HepG2 (cell line): ENCODE results near the gene PEX11A. TPM values are rescaled to one million over a fixed set of nuclear protein-coding genes. Genes with fewer than 3 reads are reported as not detected.

Experiments
- ATAC-seq: fragments of 200-7000 bp; cut with Tn5 transposase; 3 replicates; pipeline ENCODE4 v1.9.1; 2020; ENCODE audit warnings: mild to moderate bottlenecking, moderate library complexity
- BruUV-seq: library from RNA; stranded (reverse); fragments of 400-500 nt; replicated peaks from 2 replicates; lab custom pipeline; 2021; lab: Mats Ljungman, UMichigan
- CTCF ChIA-PET: fragments of 300-600 bp; formaldehyde crosslinking; extraction: SDS; loops from one replicate; lab custom pipeline; 2021; ENCODE audit warnings: low total read pairs, inconsistent platforms, low intra/inter-chr PET ratio; lab: Yijun Ruan, JAX
- POLR2A ChIA-PET: fragments of 350-600 bp; sonication (Branson Sonifier 250); formaldehyde crosslinking; loops from one replicate; lab custom pipeline; 2020; ENCODE audit warnings: antibody characterized with exemption, inconsistent platforms; lab: Yijun Ruan, JAX
- DNase-seq: peaks from one replicate; pipeline ENCODE4 v3.0.0-alpha.2; 2015; ENCODE audit warnings: low spot score
- FAIRE-seq: peaks from 3 replicates; lab custom pipeline; 2011; peaks lifted over from hg19 to GRCh38; lab: Jason Lieb, UNC
- H2AFZ ChIP-seq: one replicate; pipeline ENCODE4 v1.6.1; 2011; ENCODE audit warnings: low read length, inconsistent platforms
- H3K27ac ChIP-seq: fragments of 300-600 bp; 3 replicates; pipeline ENCODE4 v1.8.0; 2011; ENCODE audit warnings: mixed run types, mild to moderate bottlenecking, mixed read lengths, low read length, inconsistent platforms; ENCODE audit not compliant: insufficient read depth; ENCODE audit errors: extremely low read length
- H3K27me3 ChIP-seq, 2 experiments: fragments of 200-600 bp in 1 of 2; 2 replicates in 1 of 2; 3 replicates in 1 of 2; pipeline versions ENCODE4 v1.6.0 to v1.8.0; 2011; ENCODE audit warnings: low read length in 2 of 2, mild to moderate bottlenecking in 2 of 2, moderate library complexity in 2 of 2, inconsistent platforms in 1 of 2; ENCODE audit not compliant: insufficient read depth in 2 of 2, control insufficient read depth in 1 of 2
- H3K36me3 ChIP-seq, 2 experiments: fragments of 200-600 bp in 1 of 2; replicated peaks in 1 of 2; 2 replicates in 1 of 2; 3 replicates in 1 of 2; pipeline versions ENCODE4 v1.5.1 to v1.8.0; 2011; ENCODE audit warnings: low read length in 2 of 2, inconsistent platforms in 1 of 2; ENCODE audit not compliant: insufficient read depth in 2 of 2, control insufficient read depth in 1 of 2
- H3K4me1 ChIP-seq: 2 replicates; pipeline ENCODE4 v1.5.1; 2012; ENCODE audit warnings: low read length, inconsistent platforms; ENCODE audit not compliant: insufficient read depth
- H3K4me2 ChIP-seq: 2 replicates; pipeline ENCODE4 v1.6.0; 2011; ENCODE audit warnings: low read depth, low read length, inconsistent platforms
- H3K4me3 ChIP-seq, 3 experiments: fragments of 200-600 bp in 1 of 3; sonication (generic), shearing (Covaris generic) in 1 of 3; replicated peaks in 1 of 3; 2 replicates each; pipeline ENCODE4 v1.5.1; 2011 to 2016; ENCODE audit warnings: low read length in 3 of 3, inconsistent platforms in 2 of 3, low read depth in 2 of 3, mild to moderate bottlenecking in 2 of 3, control low read depth in 1 of 3, mixed read lengths in 1 of 3; ENCODE audit not compliant: insufficient read depth in 1 of 3
- H3K79me2 ChIP-seq: one replicate; pipeline ENCODE4 v1.6.1; 2011; ENCODE audit warnings: low read length, inconsistent platforms; ENCODE audit not compliant: insufficient read depth
- H3K9ac ChIP-seq: 2 replicates; pipeline ENCODE4 v1.6.0; 2011; ENCODE audit warnings: mild to moderate bottlenecking, low read depth, low read length, inconsistent platforms; ENCODE audit not compliant: insufficient read depth
- H3K9me3 ChIP-seq: 2 replicates; pipeline ENCODE4 v1.5.1; 2012; ENCODE audit warnings: mild to moderate bottlenecking, low read length
- H4K20me1 ChIP-seq: 2 replicates; pipeline ENCODE4 v1.6.0; 2011; ENCODE audit warnings: inconsistent platforms, mild to moderate bottlenecking, low read length, moderate library complexity; ENCODE audit not compliant: insufficient read depth
- ARNT2 ChIP-seq: sonication (generic); formaldehyde crosslinking; IDR thresholded peaks from 2 replicates; pipeline ENCODE4 v1.8.0; 2022; ENCODE audit warnings: mild to moderate bottlenecking, low read depth, missing genetic modification reagents, moderate library complexity
- NR2C2 ChIP-seq: sonication (generic); formaldehyde crosslinking; IDR thresholded peaks from 2 replicates; pipeline ENCODE4 v1.4.0; 2020; ENCODE audit warnings: missing genetic modification reagents, mild to moderate bottlenecking, moderate library complexity, borderline replicate concordance
- RAD21 ChIP-seq: fragments of 450-650 bp; formaldehyde crosslinking; IDR thresholded peaks from 2 replicates; pipeline ENCODE4 v1.5.0; 2020; ENCODE audit warnings: mild to moderate bottlenecking
- RBFOX2 ChIP-seq: fragments of 200-400 bp; formaldehyde crosslinking; IDR thresholded peaks from 2 replicates; pipeline ENCODE4 v1.6.1; 2017; ENCODE audit warnings: low read depth, mild to moderate bottlenecking, low read length
- SALL1 ChIP-seq: sonication (generic); formaldehyde crosslinking; IDR thresholded peaks from 2 replicates; pipeline ENCODE4 v1.8.0; 2022; ENCODE audit warnings: mild to moderate bottlenecking, missing genetic modification reagents
- SMC3 ChIP-seq: IDR thresholded peaks from 2 replicates; pipeline ENCODE4 v1.6.1; 2011; ENCODE audit warnings: low read length, improper control_type of control experiment
- SOX5 ChIP-seq: IDR thresholded peaks from 2 replicates; pipeline ENCODE4 v1.6.1; 2016; ENCODE audit warnings: borderline replicate concordance
- SOX6 ChIP-seq, 2 experiments: fragments of 450-650 bp in 1 of 2; sonication (generic) in 1 of 2; formaldehyde crosslinking in 1 of 2; IDR thresholded peaks; 2 replicates each; pipeline versions ENCODE4 v1.4.0 to v1.6.1; 2017 to 2020; ENCODE audit warnings: antibody characterized with exemption in 1 of 2, mild to moderate bottlenecking in 1 of 2, missing genetic modification reagents in 1 of 2
- STAG1 ChIP-seq: sonication (generic); formaldehyde crosslinking; IDR thresholded peaks from 2 replicates; pipeline ENCODE4 v1.4.0; 2020; ENCODE audit warnings: missing genetic modification reagents
- TBL1XR1 ChIP-seq: fragments of 150-350 bp; IDR thresholded peaks from 2 replicates; pipeline ENCODE4 v1.6.1; 2014; ENCODE audit warnings: borderline replicate concordance, low read length; ENCODE audit not compliant: partially characterized antibody
- TEAD3 ChIP-seq: optimal IDR thresholded peaks from 2 replicates; pipeline ENCODE3; 2016; ENCODE audit warnings: borderline replicate concordance
- XRCC5 ChIP-seq: fragments of 200-400 bp; formaldehyde crosslinking; optimal IDR thresholded peaks from 2 replicates; pipeline ENCODE3; 2017; ENCODE audit warnings: mild to moderate bottlenecking, low read length
- ZNF34 ChIP-seq: sonication (generic); formaldehyde crosslinking; IDR thresholded peaks from 2 replicates; pipeline ENCODE4 v1.4.0; 2020; ENCODE audit warnings: mild to moderate bottlenecking, missing genetic modification reagents, borderline replicate concordance
- ZNF644 ChIP-seq: IDR thresholded peaks from 2 replicates; pipeline ENCODE4 v1.6.1; 2016; ENCODE audit warnings: low read depth
- WGBS: methylation state at CpG from one replicate; pipeline ENCODE4 v1.1.6; 2017; ENCODE audit warnings: low lambda C conversion rate; 5-methylcytosine and 5-hydroxymethylcytosine counted together
- in situ Hi-C: cut with HindIII; loops from 2 replicates; pipeline ENCODE4 v1.10.0; 2017; ENCODE audit warnings: low pct_unique_long_range_greater_than_20kb; ENCODE audit not compliant: extremely low pct_ligation_motif_present
- intact Hi-C: fragments of 100-400 bp; cut with micrococcal nuclease; formaldehyde crosslinking; loops from one replicate; pipeline ENCODE4 v1.10.0; 2022; ENCODE audit not compliant: unreplicated experiment
- polyA plus RNA-seq, 8 experiments: library from polyadenylated mRNA; depleted of rRNA in 3 of 8; stranded (reverse) in 7 of 8; unstranded in 1 of 8; fragments of >200 nt; fragmentation: Illumina TruSeq in 4 of 8; extraction: Trizol in 4 of 8; gene quantifications; 2 replicates each; pipeline versions ENCODE4 v1.2.1 to v1.2.3, GENCODE V29; 2011 to 2016; ENCODE audit warnings: low read depth in 4 of 8, missing spikeins in 1 of 8, mixed read lengths in 1 of 8; ENCODE audit not compliant: insufficient read depth in 1 of 8
- total RNA-seq, 5 experiments: library from RNA; depleted of rRNA; stranded (reverse); fragments of >200 nt; fragmentation: Illumina TruSeq; extraction: Trizol; gene quantifications; 2 replicates each; pipeline ENCODE4 v1.2.3, GENCODE V29; 2016; ENCODE audit warnings: low read depth in 1 of 5
- TF ChIP-seq, protein P1 (sequence below): IDR thresholded peaks from 2 replicates; pipeline ENCODE4 v1.6.1; 2016; ENCODE audit warnings: mild to moderate bottlenecking
- TF ChIP-seq, protein P2 (sequence below): sonication (generic); formaldehyde crosslinking; IDR thresholded peaks from 2 replicates; pipeline ENCODE4 v1.4.0; 2020; ENCODE audit warnings: mild to moderate bottlenecking, missing genetic modification reagents
- TF ChIP-seq, protein P3 (sequence below), 2 experiments: fragments of 450-650 bp in 1 of 2; sonication (generic) in 1 of 2; formaldehyde crosslinking; IDR thresholded peaks; 2 replicates each; pipeline versions ENCODE4 v1.5.0 to v1.8.0; 2020 to 2022; ENCODE audit warnings: mild to moderate bottlenecking in 1 of 2, missing genetic modification reagents in 1 of 2
- TF ChIP-seq, protein P4 (sequence below): sonication (generic); formaldehyde crosslinking; IDR thresholded peaks from 2 replicates; pipeline ENCODE4 v1.5.0; 2020; ENCODE audit warnings: mild to moderate bottlenecking, missing genetic modification reagents, moderate library complexity
- TF ChIP-seq, protein P5 (sequence below): sonication (generic); formaldehyde crosslinking; IDR thresholded peaks from 2 replicates; pipeline ENCODE4 v1.5.1; 2020; ENCODE audit warnings: mild to moderate bottlenecking, moderate library complexity, missing genetic modification reagents

Gene PEX11A
- total and polyA plus RNA-seq, 2 of the 13 experiments (the other 11 are each of a cell fraction or from before 2014, with no cell fraction given) = 9.9 to 15.1 TPM

DNA sequence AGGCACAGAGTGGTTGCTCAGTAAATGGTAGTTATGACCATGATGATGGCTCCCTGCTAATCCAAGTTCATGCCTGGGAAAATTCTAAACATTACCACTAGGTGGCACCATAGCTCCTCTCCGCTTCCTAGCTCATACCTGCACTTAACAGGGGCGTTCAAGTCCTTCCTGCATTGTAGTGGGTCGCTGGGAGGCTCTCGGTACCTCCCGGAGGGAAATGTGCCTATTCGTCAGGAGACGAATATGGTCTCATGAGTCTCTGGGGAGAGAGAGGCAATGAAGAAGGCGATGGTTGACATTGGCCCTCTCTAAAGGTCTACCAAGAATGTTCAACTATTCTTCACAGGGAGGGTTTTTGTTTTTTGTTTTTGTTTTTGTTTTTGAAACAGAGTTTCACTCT, 49.6 kb upstream of the PEX11A start:
- POLR2A ChIA-PET = interaction anchor here (1.5 kb wide), 1 partner anchor 11 kb away, joined by 3 read pairs; the partner anchor contains the start of gene MESP1
- peaks cover 2 to 39% of the 10 kb centered on the region in 2 experiments; a peak in 4 of 5 replicates for H3K27me3 ChIP-seq
- DNase-seq (peak; percentile 72), ATAC-seq (peak; percentile 88), FAIRE-seq (peak; percentile 94)
- 4% methylated on average over 3 of the region's 8 CpGs for WGBS
- intact Hi-C loops = loop anchor here (1.0 to 2.0 kb wide), 3 partner anchors 135 to 231 kb away; no protein-coding TSS in a partner anchor
- H3K4me3 ChIP-seq = no peak overlapping the region
- no peaks in the 10 kb centered on the region for H3K4me1 ChIP-seq
- CTCF ChIA-PET = interaction anchor here (1.0 to 3.1 kb wide), 3 partner anchors 133 to 148 kb away, joined by 5 to 26 read pairs (median 16); no protein-coding TSS in a partner anchor
- no peaks in the 10 kb centered on the region for H3K9me3 ChIP-seq
- in situ Hi-C loops = loop anchor here (25.0 kb wide), 1 partner anchor 347 kb away; no protein-coding TSS in a partner anchor
- BruUV-seq = no TSS peak
- H3K9ac ChIP-seq = no peak overlapping the region
- no peaks in the 10 kb centered on the region for H3K79me2 ChIP-seq
- peak overlapping the region; percentile 48 for H3K4me2 ChIP-seq
- no peaks in the 10 kb centered on the region for H3K36me3 ChIP-seq
- no peaks in the 10 kb centered on the region for H4K20me1 ChIP-seq
- H2AFZ ChIP-seq = no peak overlapping the region
- no peak overlapping the region for H3K27ac ChIP-seq
- no peak for TF ChIP-seq ARNT2 (CRISPR knock-in tag)
- TF ChIP-seq, protein P1, sequence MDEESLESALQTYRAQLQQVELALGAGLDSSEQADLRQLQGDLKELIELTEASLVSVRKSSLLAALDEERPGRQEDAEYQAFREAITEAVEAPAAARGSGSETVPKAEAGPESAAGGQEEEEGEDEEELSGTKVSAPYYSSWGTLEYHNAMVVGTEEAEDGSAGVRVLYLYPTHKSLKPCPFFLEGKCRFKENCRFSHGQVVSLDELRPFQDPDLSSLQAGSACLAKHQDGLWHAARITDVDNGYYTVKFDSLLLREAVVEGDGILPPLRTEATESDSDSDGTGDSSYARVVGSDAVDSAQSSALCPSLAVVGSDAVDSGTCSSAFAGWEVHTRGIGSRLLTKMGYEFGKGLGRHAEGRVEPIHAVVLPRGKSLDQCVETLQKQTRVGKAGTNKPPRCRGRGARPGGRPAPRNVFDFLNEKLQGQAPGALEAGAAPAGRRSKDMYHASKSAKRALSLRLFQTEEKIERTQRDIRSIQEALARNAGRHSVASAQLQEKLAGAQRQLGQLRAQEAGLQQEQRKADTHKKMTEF (CRISPR knock-in tag) = no peak
- TF ChIP-seq RAD21 = peak; percentile 84
- no peak for TF ChIP-seq RBFOX2
- peak; percentile 82 for TF ChIP-seq SMC3
- no peak for TF ChIP-seq SOX6 (IDR thresholded peaks at IDR 0.05)
- 0 out of 2 replicates have a peak, but pooled peaks have one; percentile 17 for TF ChIP-seq SOX6 (CRISPR knock-in tag; IDR thresholded peaks at IDR 0.05)
- TF ChIP-seq, protein P2, sequence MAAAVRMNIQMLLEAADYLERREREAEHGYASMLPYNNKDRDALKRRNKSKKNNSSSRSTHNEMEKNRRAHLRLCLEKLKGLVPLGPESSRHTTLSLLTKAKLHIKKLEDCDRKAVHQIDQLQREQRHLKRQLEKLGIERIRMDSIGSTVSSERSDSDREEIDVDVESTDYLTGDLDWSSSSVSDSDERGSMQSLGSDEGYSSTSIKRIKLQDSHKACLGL (CRISPR knock-in tag) = no peak
- TF ChIP-seq NR2C2 (CRISPR knock-in tag) = no peak
- TF ChIP-seq ZNF34 (CRISPR knock-in tag) = no peak
- TF ChIP-seq ZNF644 (CRISPR knock-in tag) = no peak
- TF ChIP-seq, protein P3, sequence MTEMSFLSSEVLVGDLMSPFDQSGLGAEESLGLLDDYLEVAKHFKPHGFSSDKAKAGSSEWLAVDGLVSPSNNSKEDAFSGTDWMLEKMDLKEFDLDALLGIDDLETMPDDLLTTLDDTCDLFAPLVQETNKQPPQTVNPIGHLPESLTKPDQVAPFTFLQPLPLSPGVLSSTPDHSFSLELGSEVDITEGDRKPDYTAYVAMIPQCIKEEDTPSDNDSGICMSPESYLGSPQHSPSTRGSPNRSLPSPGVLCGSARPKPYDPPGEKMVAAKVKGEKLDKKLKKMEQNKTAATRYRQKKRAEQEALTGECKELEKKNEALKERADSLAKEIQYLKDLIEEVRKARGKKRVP (CRISPR knock-in tag; IDR thresholded peaks at IDR 0.05) = no peak
- TF ChIP-seq, protein P4, sequence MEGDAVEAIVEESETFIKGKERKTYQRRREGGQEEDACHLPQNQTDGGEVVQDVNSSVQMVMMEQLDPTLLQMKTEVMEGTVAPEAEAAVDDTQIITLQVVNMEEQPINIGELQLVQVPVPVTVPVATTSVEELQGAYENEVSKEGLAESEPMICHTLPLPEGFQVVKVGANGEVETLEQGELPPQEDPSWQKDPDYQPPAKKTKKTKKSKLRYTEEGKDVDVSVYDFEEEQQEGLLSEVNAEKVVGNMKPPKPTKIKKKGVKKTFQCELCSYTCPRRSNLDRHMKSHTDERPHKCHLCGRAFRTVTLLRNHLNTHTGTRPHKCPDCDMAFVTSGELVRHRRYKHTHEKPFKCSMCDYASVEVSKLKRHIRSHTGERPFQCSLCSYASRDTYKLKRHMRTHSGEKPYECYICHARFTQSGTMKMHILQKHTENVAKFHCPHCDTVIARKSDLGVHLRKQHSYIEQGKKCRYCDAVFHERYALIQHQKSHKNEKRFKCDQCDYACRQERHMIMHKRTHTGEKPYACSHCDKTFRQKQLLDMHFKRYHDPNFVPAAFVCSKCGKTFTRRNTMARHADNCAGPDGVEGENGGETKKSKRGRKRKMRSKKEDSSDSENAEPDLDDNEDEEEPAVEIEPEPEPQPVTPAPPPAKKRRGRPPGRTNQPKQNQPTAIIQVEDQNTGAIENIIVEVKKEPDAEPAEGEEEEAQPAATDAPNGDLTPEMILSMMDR (CRISPR knock-in tag) = peak; percentile 92
- TF ChIP-seq SOX5 (CRISPR knock-in tag) = no peak
- peak; percentile 97 for TF ChIP-seq STAG1 (CRISPR knock-in tag)
- TF ChIP-seq, protein P5, sequence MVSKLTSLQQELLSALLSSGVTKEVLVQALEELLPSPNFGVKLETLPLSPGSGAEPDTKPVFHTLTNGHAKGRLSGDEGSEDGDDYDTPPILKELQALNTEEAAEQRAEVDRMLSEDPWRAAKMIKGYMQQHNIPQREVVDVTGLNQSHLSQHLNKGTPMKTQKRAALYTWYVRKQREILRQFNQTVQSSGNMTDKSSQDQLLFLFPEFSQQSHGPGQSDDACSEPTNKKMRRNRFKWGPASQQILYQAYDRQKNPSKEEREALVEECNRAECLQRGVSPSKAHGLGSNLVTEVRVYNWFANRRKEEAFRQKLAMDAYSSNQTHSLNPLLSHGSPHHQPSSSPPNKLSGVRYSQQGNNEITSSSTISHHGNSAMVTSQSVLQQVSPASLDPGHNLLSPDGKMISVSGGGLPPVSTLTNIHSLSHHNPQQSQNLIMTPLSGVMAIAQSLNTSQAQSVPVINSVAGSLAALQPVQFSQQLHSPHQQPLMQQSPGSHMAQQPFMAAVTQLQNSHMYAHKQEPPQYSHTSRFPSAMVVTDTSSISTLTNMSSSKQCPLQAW (CRISPR knock-in tag) = 0 out of 2 replicates have a peak, but pooled peaks have one; percentile 20
- peak; percentile 12; the same call in 1 of the 2 replicates for TF ChIP-seq SALL1 (CRISPR knock-in tag)
- peak; percentile 72 for TF ChIP-seq TEAD3 (CRISPR knock-in tag)
- no peak for TF ChIP-seq TBL1XR1
- peak; percentile 38 for TF ChIP-seq XRCC5
